Measurements from ENCODE around the gene IL1RAP. TPM values are rescaled to one million over a fixed set of nuclear protein-coding genes. Genes with fewer than 3 reads are reported as not detected.

IL1RAP gene
- total and polyA plus RNA-seq, 12 donors: 2.1 to 11.9 (median 7.6) TPM

- H3K27me3 ChIP-seq: no peaks in the 10 kb centered on the region
- 73 to 77% methylated on average over 2 of the region's 2 CpGs for WGBS, 2 donors
- H3K4me3 ChIP-seq: no peak overlapping the region
- no peaks in the 10 kb centered on the region for H3K9me3 ChIP-seq
- no peaks in the 10 kb centered on the region for H3K4me1 ChIP-seq
- no peak for TF ChIP-seq CTCF (IDR thresholded peaks at IDR 0.05)
- H3K27ac ChIP-seq: no peak overlapping the region
- intact Hi-C loops (cut with DNase I): no loop called here
- peaks cover 0 to 41% (median 0%) of the 10 kb centered on the region in 9 donors for H3K36me3 ChIP-seq
- ATAC-seq (no peak), DNase-seq (no peak)
Observed at GRCh38 chr3:190644035-190644434, 130.2 kb downstream of the IL1RAP start.

- Histone ChIP-seq H3K4me3 (no peak overlapping the region), H3K9me3 (no peaks in the 10 kb centered on the region), H3K36me3 (peaks cover 0 to 47% (median 0%) of the 10 kb centered on the region in 9 donors), H3K27me3 (no peaks in the 10 kb centered on the region), H3K4me1 (no peaks in the 10 kb centered on the region), H3K27ac (no peak overlapping the region)
- WGBS, 2 donors: 92 to 93% methylated on average over 5 of the region's 5 CpGs
- no peak for TF ChIP-seq CTCF (IDR thresholded peaks at IDR 0.05)
- intact Hi-C loops (cut with DNase I): no loop called here
- DNase-seq (no peak), ATAC-seq (no peak)
Observed at GRCh38 chr3:190644766-190645165, 130.9 kb downstream of the IL1RAP start.

GRCh38 chr3:190645932-190646460 lies 132.1 kb downstream of the IL1RAP start:
- Histone ChIP-seq H3K9me3 (no peaks in the 10 kb centered on the region), H3K27ac (no peak overlapping the region), H3K4me1 (peaks cover 0 to 8% (median 0%) of the 10 kb centered on the region in 9 donors), H3K27me3 (no peaks in the 10 kb centered on the region), H3K4me3 (no peak overlapping the region), H3K36me3 (peaks cover 0 to 47% (median 0%) of the 10 kb centered on the region in 9 donors)
- intact Hi-C loops (cut with DNase I): no loop called here
- DNase-seq (no peak), ATAC-seq (no peak)
- TF ChIP-seq CTCF (IDR thresholded peaks at IDR 0.05): no peak
- 77 to 86% methylated on average over 4 of the region's 4 CpGs for WGBS, 2 donors

- no peak overlapping the region for H3K4me3 ChIP-seq
- H3K9me3 ChIP-seq: no peaks in the 10 kb centered on the region
- WGBS, 2 donors: 87 to 89% methylated on average over 2 of the region's 2 CpGs
- no peak for TF ChIP-seq CTCF (IDR thresholded peaks at IDR 0.05)
- H3K4me1 ChIP-seq: peaks cover 0 to 8% (median 0%) of the 10 kb centered on the region in 9 donors
- H3K27me3 ChIP-seq: no peaks in the 10 kb centered on the region
- no peak overlapping the region for H3K27ac ChIP-seq
- intact Hi-C loops (cut with DNase I): no loop called here
- ATAC-seq: no peak
- DNase-seq: no peak
- H3K36me3 ChIP-seq: peaks cover 0 to 45% (median 0%) of the 10 kb centered on the region in 9 donors
Observed at GRCh38 chr3:190646996-190647395, 133.1 kb downstream of the IL1RAP start.

Measured in heart right ventricle (tissue), 16 donors.